SK-N-MC (cell line): ENCODE data around the gene FCHSD1.

ENCODE experiments used
- DNase-seq: peaks from one replicate; pipeline ENCODE4 v3.0.0-alpha.2; 2011; ENCODE audit warnings: low read depth, low spot score
- H3K27ac ChIP-seq: fragments of 200-600 bp; sonication (generic); 2 replicates; pipeline ENCODE4 v1.5.1; 2016; ENCODE audit warnings: mixed run types
- H3K36me3 ChIP-seq: fragments of 200-600 bp; sonication (generic); 2 replicates; pipeline ENCODE4 v1.6.1; 2017; ENCODE audit warnings: antibody characterized with exemption, low read length, mixed read lengths; ENCODE audit not compliant: insufficient read depth
- H3K4me3 ChIP-seq: fragments of 200-600 bp; sonication (generic); 2 replicates; pipeline ENCODE4 v1.5.1; 2016
- H3K9ac ChIP-seq: fragments of 200-600 bp; sonication (generic); 2 replicates; pipeline ENCODE4 v1.8.0; 2017; ENCODE audit warnings: mixed run types, mixed read lengths; ENCODE audit not compliant: insufficient read length
- H3K9me3 ChIP-seq: fragments of 200-600 bp; sonication (generic); 2 replicates; pipeline ENCODE4 v1.6.1; 2017; ENCODE audit warnings: low read depth, mild to moderate bottlenecking, antibody characterized with exemption, low read length, moderate library complexity, mixed read lengths
- EZH2 ChIP-seq: fragments of 200-600 bp; sonication (generic); IDR thresholded peaks from one replicate; pipeline ENCODE4 v1.6.1; 2017; ENCODE audit warnings: antibody characterized with exemption
- FOXP2 ChIP-seq: optimal IDR thresholded peaks from 2 replicates; pipeline ENCODE3; 2011; ENCODE audit warnings: mild to moderate bottlenecking, moderate library complexity; ENCODE audit not compliant: insufficient read depth; ENCODE audit errors: extremely low read length, control extremely low read depth
- POLR2AphosphoS5 ChIP-seq: IDR thresholded peaks from 2 replicates; pipeline ENCODE4 v1.6.1; 2012; ENCODE audit warnings: mild to moderate bottlenecking, low read depth, low read length, borderline replicate concordance

The FCHSD1 gene

GRCh38 chr5:141654298-141654697, 3.1 kb upstream of the FCHSD1 start:
- H3K27ac ChIP-seq = no peak overlapping the region
- H3K9me3 ChIP-seq = no peaks in the 10 kb centered on the region
- no peak overlapping the region for H3K4me3 ChIP-seq
- no peak for DNase-seq
- H3K36me3 ChIP-seq = no peaks in the 10 kb centered on the region
- no peak overlapping the region for H3K9ac ChIP-seq
- TF ChIP-seq POLR2AphosphoS5 (no peak), FOXP2 (no peak), EZH2 (no peak)

GRCh38 chr5:141651728-141652105, 499 bp upstream of the FCHSD1 start:
- no peak overlapping the region for H3K9ac ChIP-seq
- no peak for DNase-seq
- H3K27ac ChIP-seq = no peak overlapping the region
- TF ChIP-seq FOXP2 (no peak), POLR2AphosphoS5 (no peak), EZH2 (no peak)
- no peak overlapping the region for H3K4me3 ChIP-seq
- no peaks in the 10 kb centered on the region for H3K9me3 ChIP-seq
- H3K36me3 ChIP-seq = no peaks in the 10 kb centered on the region

DNA sequence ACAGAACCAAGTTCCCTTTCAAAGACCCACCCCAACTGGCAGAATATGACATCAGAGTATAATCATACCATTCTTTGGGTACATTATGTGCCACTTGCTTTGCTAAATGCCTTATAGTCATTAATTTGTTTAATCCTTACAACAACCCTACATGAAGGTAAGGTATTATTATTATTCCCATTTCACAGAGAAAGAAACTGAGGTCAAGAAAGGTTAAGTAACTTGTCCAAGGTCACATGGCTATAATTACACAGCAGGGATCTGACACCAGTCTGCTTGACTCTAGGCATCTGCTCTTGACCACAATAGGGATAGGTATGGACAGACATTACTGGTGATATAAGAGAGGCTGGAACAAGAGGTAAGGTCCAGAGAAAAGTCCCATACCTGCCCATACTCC, 1.2 kb downstream of the FCHSD1 start:
- TF ChIP-seq EZH2 = no peak
- no peak for TF ChIP-seq FOXP2
- no peak for TF ChIP-seq POLR2AphosphoS5
- no peak overlapping the region for H3K9ac ChIP-seq
- H3K9me3 ChIP-seq = no peaks in the 10 kb centered on the region
- no peak for DNase-seq
- H3K36me3 ChIP-seq = no peaks in the 10 kb centered on the region
- no peak overlapping the region for H3K4me3 ChIP-seq
- H3K27ac ChIP-seq = no peak overlapping the region

- Histone ChIP-seq H3K9me3 (no peaks in the 10 kb centered on the region), H3K9ac (no peak overlapping the region), H3K4me3 (no peak overlapping the region), H3K27ac (no peak overlapping the region), H3K36me3 (no peaks in the 10 kb centered on the region)
- no peak for DNase-seq
- TF ChIP-seq EZH2 (no peak), POLR2AphosphoS5 (no peak), FOXP2 (no peak)
These were observed 2.0 kb downstream of the FCHSD1 start for GRCh38 chr5:141649056-141649688.

GRCh38 chr5:141647851-141648250, 3.4 kb downstream of the FCHSD1 start:
- Histone ChIP-seq H3K9me3 (no peaks in the 10 kb centered on the region), H3K4me3 (no peak overlapping the region), H3K9ac (no peak overlapping the region), H3K36me3 (no peaks in the 10 kb centered on the region), H3K27ac (no peak overlapping the region)
- no peak for TF ChIP-seq EZH2
- no peak for DNase-seq

DNA sequence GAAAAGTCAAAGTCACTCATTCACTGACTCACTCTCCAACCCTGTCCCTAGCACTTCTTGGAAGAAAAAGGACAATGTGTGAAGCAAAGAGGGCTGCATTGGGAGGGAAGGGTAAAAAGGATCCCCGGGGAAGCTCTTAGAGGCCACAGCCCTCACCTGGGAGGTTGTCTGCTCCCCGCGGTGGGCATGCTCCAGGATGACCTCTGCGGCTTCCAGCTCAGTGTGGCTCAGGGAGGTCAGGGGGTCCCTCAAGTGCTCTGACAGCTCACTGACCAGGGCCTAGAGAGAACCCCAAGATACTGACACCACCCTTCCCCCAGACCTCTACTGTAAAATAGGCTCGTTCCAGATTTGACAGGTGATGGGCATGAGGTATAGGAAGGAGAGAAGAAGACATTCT, 4.0 kb downstream of the FCHSD1 start:
- H3K9ac ChIP-seq = no peak overlapping the region
- H3K27ac ChIP-seq = no peak overlapping the region
- H3K36me3 ChIP-seq = no peaks in the 10 kb centered on the region
- H3K4me3 ChIP-seq = no peak overlapping the region
- no peaks in the 10 kb centered on the region for H3K9me3 ChIP-seq
- no peak for DNase-seq
- TF ChIP-seq POLR2AphosphoS5 = no peak
- TF ChIP-seq EZH2 = no peak
- TF ChIP-seq FOXP2 = no peak

GRCh38 chr5:141646026-141646425, 5.2 kb downstream of the FCHSD1 start:
- H3K36me3 ChIP-seq = no peaks in the 10 kb centered on the region
- no peak overlapping the region for H3K4me3 ChIP-seq
- H3K9ac ChIP-seq = no peak overlapping the region
- no peaks in the 10 kb centered on the region for H3K9me3 ChIP-seq
- no peak for DNase-seq
- no peak for TF ChIP-seq FOXP2
- no peak for TF ChIP-seq POLR2AphosphoS5
- no peak for TF ChIP-seq EZH2
- H3K27ac ChIP-seq = no peak overlapping the region

GRCh38 chr5:141641634-141642267, 9.5 kb downstream of the FCHSD1 start:
- no peaks in the 10 kb centered on the region for H3K9me3 ChIP-seq
- H3K4me3 ChIP-seq = no peak overlapping the region
- DNase-seq = no peak
- no peak overlapping the region for H3K27ac ChIP-seq
- TF ChIP-seq EZH2 (no peak), FOXP2 (no peak), POLR2AphosphoS5 (no peak)
- H3K36me3 ChIP-seq = no peaks in the 10 kb centered on the region
- no peak overlapping the region for H3K9ac ChIP-seq

- no peak overlapping the region for H3K27ac ChIP-seq
- no peak overlapping the region for H3K9ac ChIP-seq
These were observed 10.5 kb downstream of the FCHSD1 start for GRCh38 chr5:141640698-141641097.

More at GRCh38 chr5:141640698-141641097, 10.5 kb downstream of the FCHSD1 start:
- TF ChIP-seq FOXP2 = no peak
- no peak for DNase-seq
- Histone ChIP-seq H3K36me3 (no peaks in the 10 kb centered on the region), H3K9me3 (no peaks in the 10 kb centered on the region), H3K4me3 (no peak overlapping the region)
